IPS-NIHi11 (cell line): Measurements from ENCODE around the gene RAB38.
A peak's percentile ranks its signal among the peaks of the same experiment; 100 is the strongest.

ENCODE experiments used
- DNase-seq: peaks from one replicate; pipeline ENCODE4 v3.0.0; 2012; ENCODE audit warnings: mixed read lengths, low spot score

Gene RAB38

GRCh38 chr11:88174709-88175568 lies at the start of gene RAB38:
TSS of gene RAB38 (minus strand) at chr11:88175443. CDS start at chr11:88175384, 59 bp downstream.
- DNase-seq = peak; percentile 80

- DNase-seq = no peak
Observed at GRCh38 chr11:88213406-88213805, 38.2 kb upstream of the RAB38 start.

- no peak for DNase-seq
Observed at GRCh38 chr11:88212300-88212699, 37.1 kb upstream of the RAB38 start.

DNA sequence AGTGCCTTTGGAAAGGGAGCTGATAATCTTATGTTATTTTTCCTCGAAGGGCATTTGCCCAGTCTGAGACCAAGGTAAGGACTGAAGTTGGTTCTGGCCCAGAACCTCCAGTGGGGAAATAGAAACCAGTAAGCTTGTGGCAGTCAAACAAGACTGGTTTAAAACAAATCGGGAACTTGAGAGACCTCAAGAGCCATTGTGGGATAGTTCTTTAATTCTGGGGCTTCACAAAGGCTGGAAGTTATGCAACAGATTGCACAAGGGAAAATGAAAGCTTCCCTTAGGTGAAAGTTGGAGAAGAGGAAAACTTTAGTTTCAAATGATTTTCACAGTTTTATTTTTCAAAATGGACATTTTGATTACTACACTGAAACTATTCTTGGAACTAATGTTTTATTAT lies 33.5 kb upstream of the RAB38 start:
- DNase-seq = no peak

DNA sequence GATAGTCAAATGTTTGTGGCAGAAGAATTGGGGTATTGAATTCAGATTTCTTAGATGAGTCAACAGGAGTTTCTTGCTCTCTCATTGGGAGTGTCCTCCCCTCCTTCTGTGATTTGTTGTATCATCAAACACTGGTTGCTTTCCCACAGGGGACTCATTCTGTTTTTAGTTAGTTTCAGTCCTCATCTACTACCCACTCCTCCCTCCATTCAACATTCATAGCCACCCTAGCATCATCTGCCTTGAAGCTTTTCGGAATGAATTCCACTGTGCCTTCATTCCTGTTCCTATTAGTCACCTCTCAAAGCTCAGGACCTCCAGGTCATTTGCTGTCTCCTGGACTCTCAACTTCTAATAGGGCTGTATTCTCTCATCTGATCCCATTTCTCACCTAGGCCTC lies 31.5 kb upstream of the RAB38 start:
- no peak for DNase-seq

DNA sequence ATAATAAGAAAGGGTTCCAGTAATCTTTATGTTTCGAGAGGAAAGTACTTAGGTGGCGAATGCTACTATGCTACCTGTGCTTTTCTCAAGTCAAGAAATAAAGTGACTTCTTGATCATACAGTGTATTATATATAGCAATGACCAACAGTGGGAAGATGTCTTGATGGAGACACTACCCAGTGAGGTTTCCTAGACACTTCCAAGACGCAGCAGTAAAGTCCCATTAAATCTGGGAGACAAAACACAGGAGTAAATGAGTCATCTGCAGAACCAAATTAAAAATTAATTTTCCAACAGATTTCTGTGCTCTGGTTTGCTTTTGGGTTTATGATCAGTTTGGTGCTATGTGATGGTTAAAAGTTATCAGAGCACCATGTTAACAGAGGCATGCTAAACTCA lies 29.1 kb upstream of the RAB38 start:
- no peak for DNase-seq

DNA sequence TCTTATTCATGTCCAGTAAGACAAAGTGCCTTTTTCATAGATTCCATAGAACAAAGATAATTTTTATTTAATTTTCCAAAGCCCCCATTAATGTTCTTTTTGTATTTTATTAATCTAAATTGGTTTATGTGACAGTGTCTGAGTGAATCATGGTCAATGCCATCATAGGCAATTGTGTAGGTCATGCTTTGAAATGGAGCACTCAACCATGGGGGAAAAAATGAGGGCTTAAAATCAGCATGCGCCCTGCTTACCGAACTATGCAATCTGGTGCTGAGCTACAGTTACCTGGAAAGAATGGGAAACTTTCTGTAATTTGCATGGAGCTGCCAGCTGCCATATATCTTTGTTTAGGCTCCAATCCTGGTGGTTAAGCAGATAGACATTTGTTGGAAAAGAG lies 28.4 kb upstream of the RAB38 start:
- peak; percentile 8 for DNase-seq

- DNase-seq = no peak
Observed at GRCh38 chr11:88202498-88202897, 27.3 kb upstream of the RAB38 start.

GRCh38 chr11:88196393-88196792 lies 21.1 kb upstream of the RAB38 start:
- no peak for DNase-seq

GRCh38 chr11:88195908-88196307 lies 20.7 kb upstream of the RAB38 start:
- no peak for DNase-seq

GRCh38 chr11:88194990-88195389 lies 19.7 kb upstream of the RAB38 start:
- no peak for DNase-seq

DNA sequence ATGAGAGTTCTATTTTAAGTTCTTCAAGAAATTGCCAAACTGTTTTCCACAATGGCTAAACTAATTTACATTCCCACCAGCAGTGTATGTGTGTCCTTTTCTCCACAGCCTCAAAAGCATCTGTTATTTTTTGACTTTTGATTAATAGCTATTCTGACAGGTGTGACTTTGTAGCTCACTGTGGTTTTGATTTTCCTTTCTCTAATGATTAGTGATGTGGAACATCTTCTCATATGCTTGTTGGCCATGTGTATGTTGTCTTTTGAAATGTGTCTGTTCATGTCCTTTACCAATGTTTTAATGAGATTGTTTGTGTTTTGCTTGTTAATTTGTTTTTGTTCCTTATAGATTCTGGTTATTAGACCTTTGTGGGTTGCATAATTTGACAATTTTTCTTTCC lies 18.0 kb upstream of the RAB38 start:
- DNase-seq = no peak

DNA sequence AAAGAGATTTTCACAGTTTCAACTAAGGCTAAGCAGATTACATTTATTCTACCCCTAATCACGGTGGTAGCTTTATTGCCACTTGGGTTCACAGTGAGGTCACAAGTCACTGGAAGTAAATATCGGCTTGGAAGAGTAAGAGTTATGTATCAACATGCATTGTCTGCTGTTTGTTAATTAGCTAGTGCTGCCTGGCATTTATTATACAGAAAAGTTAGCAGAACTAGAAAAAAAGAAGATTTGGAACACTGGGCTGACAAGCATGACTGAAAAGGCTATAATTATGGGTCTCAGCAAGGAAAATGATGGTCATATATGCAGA lies 13.7 kb upstream of the RAB38 start:
- DNase-seq = no peak

DNA sequence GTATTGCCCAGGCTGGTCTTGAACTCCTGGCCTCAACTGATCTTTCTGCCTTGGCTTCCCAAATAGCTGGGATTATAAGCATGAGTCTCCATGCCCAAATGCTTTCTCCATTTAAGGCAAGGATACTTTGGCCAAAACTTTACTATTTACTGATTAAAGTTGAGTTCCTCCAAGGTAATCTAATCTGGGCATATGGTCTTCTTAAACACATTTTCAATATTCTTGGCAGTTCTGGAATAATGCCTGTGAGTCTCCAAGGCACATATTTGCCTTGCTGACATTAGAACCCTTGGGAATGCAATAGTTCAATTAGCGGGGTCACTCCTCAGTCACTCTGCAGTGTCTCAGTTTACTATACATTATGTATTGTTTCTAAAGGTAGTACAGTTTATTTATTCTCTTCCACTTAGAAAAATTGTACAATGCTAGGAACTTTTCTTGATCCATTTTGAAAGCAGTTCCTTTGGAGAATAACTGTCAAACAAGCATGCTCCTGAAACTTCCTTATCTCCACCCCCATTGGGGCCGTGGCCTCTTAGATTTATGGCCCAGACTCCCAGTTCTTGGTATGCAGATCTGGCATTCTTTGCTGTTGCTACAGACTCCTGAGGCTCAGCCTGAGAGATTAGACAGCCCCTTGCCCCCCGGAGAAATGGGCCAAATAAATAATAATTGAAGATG lies 13.1 kb upstream of the RAB38 start:
- no peak for DNase-seq

DNA sequence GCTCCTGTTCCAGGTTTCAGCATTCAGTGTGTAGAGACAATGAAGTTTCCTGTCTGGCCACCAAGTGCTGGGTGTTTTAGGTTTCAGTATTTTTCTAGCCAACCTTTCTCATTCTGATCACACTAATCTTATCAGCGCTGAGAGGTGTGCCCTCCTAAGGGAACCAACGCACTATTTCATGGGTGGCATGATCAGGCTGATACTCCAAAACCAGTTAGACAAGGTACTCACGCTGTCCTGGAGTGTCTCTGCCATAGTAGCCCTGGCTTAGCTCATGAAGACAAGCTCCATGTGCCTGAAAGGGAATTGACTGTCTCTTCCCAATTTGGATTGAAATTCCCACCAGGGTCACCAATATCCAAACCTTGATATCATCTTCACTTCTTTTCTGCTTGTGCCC lies 8.0 kb upstream of the RAB38 start:
- DNase-seq = no peak

DNA sequence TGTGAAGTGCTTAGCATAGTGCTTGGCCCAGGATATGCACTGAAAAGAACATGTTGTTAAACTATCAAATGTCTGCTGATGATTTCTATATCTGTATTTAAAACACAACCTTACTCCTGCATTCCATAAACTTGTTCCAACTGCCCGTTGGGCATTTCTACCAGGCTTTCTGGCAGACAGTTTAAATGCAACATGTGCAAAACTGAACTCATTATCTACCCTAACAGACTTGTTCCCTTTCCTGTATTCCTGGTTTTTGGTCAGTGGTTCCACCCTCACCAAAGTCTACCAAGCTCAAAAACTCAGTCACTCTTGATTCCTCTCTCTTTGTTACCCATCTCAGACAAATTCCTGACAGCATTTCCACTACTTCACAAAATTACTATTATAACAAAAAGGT lies 6.5 kb upstream of the RAB38 start:
- no peak for DNase-seq

- no peak for DNase-seq
Observed at GRCh38 chr11:88179971-88180629, 4.9 kb upstream of the RAB38 start.

GRCh38 chr11:88179141-88179540 lies 3.9 kb upstream of the RAB38 start:
- DNase-seq = no peak

GRCh38 chr11:88178191-88178590 lies 2.9 kb upstream of the RAB38 start:
- DNase-seq = no peak

DNA sequence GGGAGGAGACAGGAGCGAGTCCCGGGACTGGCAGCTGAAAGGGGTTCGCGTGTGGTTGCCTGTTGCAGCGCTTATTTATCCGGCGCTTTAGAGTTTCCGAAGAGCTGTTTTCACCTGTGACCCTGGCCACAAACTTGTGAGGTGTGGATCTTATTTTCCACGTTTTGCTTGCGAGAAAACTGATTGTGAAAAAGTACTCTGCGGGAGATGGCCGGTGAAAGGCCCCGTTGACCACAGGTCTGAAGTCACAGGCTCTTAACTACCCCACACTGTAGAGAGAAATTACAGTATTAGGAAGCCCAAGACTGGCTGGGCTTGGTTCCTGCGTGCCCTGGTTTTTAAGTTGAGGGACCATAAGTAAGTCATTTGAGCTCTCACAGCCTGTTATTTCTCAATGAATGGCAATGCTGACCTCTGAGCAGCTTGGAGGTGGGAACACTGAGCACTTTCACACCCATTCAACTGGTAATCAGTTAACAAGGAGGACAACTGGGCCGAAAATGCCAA lies 379 bp upstream of the RAB38 start:
- no peak for DNase-seq

DNA sequence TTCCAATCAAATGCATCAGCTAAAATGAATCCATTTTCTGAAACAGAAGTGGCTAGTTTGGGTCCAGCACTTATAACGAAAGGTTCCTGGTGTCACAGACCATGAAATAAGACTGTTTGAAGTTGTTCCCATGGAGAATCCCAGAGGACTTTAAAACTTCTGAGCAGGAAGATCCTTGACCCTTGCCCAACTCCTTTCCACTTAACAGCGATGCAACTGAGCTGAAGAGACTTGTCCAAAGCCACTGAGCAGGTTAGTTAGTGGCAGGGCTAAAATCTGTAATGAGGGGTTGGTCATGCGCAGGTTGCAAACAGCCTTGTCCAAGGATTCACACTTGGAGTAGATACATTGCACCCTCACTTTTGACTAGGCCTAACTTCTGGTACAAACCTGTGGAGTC lies 1.3 kb downstream of the RAB38 start:
- DNase-seq = no peak

GRCh38 chr11:88171982-88172381 lies 3.3 kb downstream of the RAB38 start:
- no peak for DNase-seq

GRCh38 chr11:88170673-88171072 lies 4.6 kb downstream of the RAB38 start:
- DNase-seq = no peak
